EH (cell line): ENCODE results near the gene SUGCT.

Source experiments
- DNase-seq: peaks from one replicate; pipeline ENCODE4 v3.0.0-alpha.2; 2015; ENCODE audit warnings: low read depth

Gene SUGCT

GRCh38 chr7:40526951-40527715 is 392.3 kb downstream of the SUGCT start:
- peak; percentile 22 for DNase-seq

- peak; percentile 38 for DNase-seq
Observed at GRCh38 chr7:40527723-40528122, 392.9 kb downstream of the SUGCT start.

- DNase-seq, result peak; percentile 46
Observed at GRCh38 chr7:40530292-40530691, 395.5 kb downstream of the SUGCT start.

GRCh38 chr7:40531956-40532355 is 397.2 kb downstream of the SUGCT start:
- peak; percentile 44 for DNase-seq

- peak; percentile 23 for DNase-seq
Observed at GRCh38 chr7:40535678-40536077, 400.9 kb downstream of the SUGCT start.

GRCh38 chr7:40536421-40536820 is 401.6 kb downstream of the SUGCT start:
- DNase-seq, result peak; percentile 69

GRCh38 chr7:40538281-40538680 is 403.5 kb downstream of the SUGCT start:
- peak; percentile 51 for DNase-seq

- DNase-seq, result peak; percentile 64
Observed at GRCh38 chr7:40541336-40541735, 406.5 kb downstream of the SUGCT start.

- peak; percentile 42 for DNase-seq
Observed at GRCh38 chr7:40542982-40543741, 408.4 kb downstream of the SUGCT start.

GRCh38 chr7:40544221-40544723 is 409.5 kb downstream of the SUGCT start:
- no peak for DNase-seq

- DNase-seq, result peak; percentile 84
Observed at GRCh38 chr7:40544871-40545303, 410.1 kb downstream of the SUGCT start.

- DNase-seq, result no peak
Observed at GRCh38 chr7:40545739-40546138, 410.9 kb downstream of the SUGCT start.

- peak; percentile 40 for DNase-seq
Observed at GRCh38 chr7:40546616-40547501, 412.1 kb downstream of the SUGCT start.

- no peak for DNase-seq
Observed at GRCh38 chr7:40549372-40550039, 414.7 kb downstream of the SUGCT start.

GRCh38 chr7:40551685-40552576 is 417.1 kb downstream of the SUGCT start:
- peak; percentile 84 for DNase-seq

- DNase-seq, result no peak
Observed at GRCh38 chr7:40560672-40561071, 425.9 kb downstream of the SUGCT start.

GRCh38 chr7:40566879-40567278 is 432.1 kb downstream of the SUGCT start:
- DNase-seq, result no peak

GRCh38 chr7:40569326-40569725 is 434.5 kb downstream of the SUGCT start:
- no peak for DNase-seq

- peak; percentile 69 for DNase-seq
Observed at GRCh38 chr7:40570223-40570622, 435.4 kb downstream of the SUGCT start.

- peak; percentile 98 for DNase-seq
Observed at GRCh38 chr7:40571796-40572195, 437.0 kb downstream of the SUGCT start.
